RKO (cell line): Measurements from ENCODE around the gene RARRES2.
A peak's percentile ranks its signal among the peaks of the same experiment; 100 is the strongest.

ENCODE experiments used
- DNase-seq: peaks from one replicate; pipeline ENCODE4 v3.0.0-alpha.2; 2016; ENCODE audit warnings: low spot score

RARRES2 gene

DNA sequence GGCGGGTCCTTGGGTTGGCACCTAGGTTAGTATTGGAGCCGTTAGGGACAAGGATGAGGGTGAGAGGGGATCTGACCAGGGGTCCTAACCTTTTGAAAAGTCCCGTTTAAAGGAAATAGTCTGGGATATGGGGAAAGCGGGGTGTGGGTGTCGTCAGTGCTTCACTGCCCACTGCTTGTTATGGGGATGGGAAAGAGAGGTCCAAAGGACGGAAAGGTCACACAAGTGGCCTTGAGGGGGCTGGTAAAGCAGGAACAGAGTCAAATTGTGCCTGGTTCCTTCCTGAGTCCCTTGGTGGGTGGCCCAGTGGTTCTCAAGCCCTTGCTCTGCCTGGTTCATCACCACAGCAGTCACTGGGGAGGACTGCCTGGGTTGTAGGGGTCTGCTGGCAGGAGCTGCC lies 35.1 kb upstream of the RARRES2 start:
- no peak for DNase-seq

DNA sequence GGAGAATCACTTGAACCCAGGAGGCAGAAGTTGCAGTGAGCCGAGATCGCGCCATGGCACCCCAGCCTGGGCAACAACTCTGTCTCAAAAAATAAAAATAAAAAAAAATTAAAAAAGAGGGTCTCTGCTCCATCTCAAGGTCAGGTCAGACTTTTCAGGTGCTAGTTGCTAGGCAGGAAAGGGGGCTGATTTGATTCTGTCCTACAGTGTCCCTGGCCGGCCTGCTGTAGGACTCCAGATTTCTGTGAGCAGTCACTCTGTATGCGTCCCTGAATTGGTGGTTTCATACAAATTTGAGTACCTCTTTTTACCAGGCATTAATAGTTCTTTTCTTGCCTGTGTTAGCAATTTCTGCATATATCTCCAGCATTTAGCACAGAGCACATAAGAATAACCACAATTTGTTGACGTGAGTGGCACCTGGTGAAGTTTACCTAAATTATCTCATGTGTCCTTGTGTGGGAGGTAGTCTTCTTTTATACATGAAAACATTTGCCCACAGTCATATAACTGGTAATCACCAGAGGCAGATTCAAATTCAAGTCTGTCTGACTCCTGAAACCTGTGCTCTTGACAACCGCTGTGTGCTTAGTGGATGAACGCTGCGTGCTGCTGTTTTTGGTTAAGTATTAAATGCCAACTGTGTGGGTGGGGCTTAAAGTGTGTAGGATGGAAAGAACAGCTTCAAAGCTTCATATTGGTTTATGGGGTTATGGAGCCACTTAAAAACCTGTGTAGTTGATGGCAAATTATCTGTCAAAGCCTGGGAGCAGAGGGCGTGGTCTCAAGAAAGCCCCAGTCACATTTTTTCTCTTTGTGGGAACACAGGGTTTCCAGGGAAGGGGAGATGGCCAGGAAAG lies 34.5 kb upstream of the RARRES2 start:
- DNase-seq: no peak

DNA sequence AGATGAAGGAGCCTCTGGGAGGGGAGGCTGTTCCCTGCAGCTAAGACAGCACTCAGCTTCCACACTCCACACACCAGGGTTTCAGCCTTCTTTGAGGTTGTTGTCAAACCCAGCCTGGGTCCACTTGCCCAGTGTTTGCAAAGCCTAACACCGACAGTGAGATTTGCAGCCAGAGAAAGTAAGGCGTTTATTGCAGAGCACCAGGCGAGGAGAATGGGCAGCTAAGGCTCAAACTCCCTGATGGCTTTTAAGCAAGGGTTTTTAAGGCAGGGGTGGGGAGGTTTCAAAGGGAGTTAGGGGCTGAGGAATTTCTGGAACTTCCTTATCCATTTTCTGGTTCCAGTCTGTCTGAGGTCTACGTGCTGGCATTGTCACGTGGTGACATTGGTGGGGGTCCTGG lies 33.0 kb upstream of the RARRES2 start:
- no peak for DNase-seq

DNA sequence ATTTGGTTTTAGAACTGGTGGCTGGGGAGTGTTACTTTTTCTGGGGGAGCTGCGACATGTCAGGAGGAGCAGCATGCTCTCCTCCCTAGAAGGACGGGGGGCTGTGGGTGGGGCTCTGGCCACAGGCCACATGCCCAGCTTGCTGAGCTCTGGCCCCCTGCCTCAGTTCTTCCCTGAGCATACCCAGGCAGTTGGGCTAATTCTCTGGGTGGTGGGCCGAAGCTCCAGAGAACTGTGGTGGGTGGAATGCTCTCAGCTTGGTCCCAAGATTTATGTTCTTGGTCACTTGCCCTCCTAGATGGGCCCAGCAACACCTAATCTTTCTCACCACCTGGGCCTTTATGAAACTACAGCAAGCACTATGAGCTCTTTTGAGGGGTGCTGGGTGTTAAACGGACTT lies 32.6 kb upstream of the RARRES2 start:
- DNase-seq: no peak

DNA sequence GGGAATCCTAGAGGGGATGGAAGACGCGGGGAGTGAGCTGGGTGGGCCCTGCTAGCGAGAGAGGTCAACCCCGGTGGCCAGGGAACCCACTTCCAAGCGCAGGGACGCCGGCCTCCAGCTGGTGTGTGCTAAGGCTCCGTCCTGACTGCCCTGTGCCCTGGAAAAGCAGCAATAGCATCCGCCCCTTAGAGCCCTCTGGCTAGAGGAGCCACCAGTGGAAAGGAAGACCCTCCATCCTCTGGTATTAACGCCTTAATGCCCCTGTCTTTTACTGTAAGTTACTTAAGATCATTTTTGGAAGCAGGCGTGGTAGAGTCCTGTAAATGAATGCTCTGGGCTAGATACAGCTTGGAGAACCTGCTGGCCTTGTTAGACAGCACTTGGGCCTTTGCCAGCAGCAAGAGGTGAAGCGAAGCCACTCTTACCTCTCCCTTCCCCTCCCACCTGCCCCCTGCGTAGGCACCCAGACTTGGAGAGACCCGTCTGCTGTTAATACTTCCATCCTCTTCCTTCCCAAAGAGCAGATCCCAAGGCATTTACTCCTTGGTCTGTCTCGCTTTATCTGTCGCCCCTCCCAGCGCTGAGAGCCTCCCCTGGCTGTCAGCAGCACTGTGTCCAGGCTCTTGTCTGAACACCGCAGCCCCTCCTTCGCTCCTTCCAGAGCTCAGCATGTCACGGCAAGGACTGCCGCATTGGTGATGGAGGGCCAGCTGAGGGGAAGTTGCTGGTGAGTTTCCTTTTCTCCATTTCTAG lies 31.8 kb upstream of the RARRES2 start:
- no peak for DNase-seq

DNA sequence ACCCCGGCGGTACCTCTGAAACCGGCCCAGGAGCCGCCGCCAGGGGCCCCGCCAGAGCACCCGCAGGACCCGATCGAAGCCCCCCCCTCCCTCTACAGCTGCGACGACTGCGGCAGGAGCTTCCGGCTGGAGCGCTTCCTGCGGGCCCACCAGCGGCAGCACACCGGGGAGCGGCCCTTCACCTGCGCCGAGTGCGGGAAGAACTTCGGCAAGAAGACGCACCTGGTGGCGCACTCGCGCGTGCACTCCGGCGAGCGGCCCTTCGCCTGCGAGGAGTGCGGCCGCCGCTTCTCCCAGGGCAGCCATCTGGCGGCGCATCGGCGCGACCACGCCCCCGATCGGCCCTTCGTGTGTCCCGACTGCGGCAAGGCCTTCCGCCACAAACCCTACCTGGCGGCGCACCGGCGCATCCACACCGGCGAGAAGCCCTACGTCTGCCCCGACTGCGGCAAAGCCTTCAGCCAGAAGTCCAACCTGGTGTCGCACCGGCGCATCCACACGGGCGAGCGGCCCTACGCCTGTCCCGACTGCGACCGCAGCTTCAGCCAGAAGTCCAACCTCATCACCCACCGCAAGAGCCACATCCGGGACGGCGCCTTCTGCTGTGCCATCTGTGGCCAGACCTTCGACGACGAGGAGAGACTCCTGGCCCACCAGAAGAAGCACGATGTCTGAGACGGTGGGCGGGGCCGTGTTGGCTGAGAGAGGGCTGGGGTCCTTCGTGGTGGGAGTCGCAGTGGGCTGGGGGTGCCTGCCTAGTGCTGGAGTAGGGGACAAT lies 31.0 kb upstream of the RARRES2 start:
- DNase-seq: no peak

DNA sequence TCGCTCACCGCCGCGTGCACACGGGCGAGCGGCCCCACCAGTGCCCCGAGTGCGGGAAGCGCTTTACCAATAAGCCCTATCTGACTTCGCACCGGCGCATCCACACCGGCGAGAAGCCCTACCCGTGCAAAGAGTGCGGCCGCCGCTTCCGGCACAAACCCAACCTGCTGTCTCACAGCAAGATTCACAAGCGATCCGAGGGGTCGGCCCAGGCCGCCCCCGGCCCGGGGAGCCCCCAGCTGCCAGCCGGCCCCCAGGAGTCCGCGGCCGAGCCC lies 30.5 kb upstream of the RARRES2 start:
- DNase-seq: no peak

DNA sequence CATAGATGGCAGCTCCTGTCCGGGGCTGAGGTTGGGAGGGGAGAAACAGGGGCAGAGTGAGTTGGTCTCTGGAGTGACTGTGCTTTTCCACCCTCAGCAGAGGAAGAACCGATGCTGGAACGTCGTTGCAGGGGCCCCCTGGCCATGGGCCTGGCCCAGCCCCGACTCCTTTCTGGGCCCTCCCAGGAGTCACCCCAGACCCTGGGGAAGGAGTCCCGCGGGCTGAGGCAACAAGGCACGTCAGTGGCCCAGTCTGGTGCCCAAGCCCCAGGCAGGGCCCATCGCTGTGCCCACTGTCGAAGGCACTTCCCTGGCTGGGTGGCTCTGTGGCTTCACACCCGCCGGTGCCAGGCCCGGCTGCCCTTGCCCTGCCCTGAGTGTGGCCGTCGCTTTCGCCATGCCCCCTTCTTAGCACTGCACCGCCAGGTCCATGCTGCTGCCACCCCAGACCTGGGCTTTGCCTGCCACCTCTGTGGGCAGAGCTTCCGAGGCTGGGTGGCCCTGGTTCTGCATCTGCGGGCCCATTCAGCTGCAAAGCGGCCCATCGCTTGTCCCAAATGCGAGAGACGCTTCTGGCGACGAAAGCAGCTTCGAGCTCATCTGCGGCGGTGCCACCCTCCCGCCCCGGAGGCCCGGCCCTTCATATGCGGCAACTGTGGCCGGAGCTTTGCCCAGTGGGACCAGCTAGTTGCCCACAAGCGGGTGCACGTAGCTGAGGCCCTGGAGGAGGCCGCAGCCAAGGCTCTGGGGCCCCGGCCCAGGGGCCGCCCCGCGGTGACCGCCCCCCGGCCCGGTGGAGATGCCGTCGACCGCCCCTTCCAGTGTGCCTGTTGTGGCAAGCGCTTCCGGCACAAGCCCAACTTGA lies 29.9 kb upstream of the RARRES2 start:
- DNase-seq: no peak

DNA sequence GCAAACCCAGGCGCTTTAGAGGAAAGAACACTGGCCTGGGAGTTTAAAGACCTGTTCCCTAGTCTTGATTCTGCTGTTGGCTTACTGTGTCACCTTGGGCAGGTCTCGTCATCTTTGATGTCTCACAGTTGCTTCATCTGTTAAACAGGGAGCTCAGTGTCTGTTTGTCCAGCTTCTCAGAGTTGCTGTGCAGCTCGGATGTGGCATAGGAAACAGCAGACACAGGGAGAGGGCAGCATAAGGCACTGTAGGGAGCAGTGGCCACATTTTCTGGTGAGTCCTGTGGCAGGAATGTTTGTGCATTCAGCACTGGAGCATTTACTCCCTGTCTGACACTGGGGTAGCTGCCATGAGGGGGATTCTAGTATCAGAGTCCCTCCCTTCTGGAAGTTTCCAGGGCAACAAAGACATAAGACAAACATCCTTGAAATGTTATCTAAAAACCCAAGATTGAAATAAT lies 29.2 kb upstream of the RARRES2 start:
- peak; percentile 61 for DNase-seq

DNA sequence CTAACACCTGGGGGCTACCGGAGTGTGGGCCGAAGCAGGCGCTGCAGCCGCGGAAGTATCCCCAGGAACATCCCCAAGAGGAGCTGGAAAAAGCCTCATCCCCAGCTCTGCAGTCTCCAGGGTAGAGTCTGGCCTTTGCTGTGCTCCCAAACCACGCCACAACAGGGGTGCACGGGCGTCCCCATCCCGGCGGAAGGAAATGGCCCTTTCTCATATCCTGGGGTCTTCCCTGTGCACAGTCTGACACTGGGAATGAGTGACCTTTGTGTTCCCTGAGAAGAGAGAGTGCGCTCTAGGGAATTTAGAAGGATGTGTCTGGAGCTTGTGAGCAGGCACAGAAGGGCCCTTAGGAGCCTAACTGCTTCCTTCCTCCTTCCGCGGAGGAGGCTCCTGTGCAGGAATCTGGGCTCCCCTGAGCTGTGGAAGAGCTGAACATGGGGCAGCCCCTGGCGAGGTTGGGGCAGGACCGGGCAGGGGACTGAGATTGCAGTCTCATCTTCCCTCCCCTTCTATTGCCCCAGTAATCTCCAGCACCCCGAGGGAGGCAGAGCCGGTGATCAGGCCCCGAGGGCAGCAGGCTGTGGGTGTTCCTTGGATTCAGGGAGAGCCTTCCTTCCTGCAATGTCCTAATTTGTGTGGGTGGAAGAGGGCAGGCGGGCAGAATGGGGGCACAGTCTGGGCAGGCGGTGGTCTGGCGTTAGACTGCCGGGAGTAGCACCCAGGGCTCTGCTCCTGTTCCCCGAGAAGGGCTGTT lies 28.5 kb upstream of the RARRES2 start:
- DNase-seq: peak; percentile 50

DNA sequence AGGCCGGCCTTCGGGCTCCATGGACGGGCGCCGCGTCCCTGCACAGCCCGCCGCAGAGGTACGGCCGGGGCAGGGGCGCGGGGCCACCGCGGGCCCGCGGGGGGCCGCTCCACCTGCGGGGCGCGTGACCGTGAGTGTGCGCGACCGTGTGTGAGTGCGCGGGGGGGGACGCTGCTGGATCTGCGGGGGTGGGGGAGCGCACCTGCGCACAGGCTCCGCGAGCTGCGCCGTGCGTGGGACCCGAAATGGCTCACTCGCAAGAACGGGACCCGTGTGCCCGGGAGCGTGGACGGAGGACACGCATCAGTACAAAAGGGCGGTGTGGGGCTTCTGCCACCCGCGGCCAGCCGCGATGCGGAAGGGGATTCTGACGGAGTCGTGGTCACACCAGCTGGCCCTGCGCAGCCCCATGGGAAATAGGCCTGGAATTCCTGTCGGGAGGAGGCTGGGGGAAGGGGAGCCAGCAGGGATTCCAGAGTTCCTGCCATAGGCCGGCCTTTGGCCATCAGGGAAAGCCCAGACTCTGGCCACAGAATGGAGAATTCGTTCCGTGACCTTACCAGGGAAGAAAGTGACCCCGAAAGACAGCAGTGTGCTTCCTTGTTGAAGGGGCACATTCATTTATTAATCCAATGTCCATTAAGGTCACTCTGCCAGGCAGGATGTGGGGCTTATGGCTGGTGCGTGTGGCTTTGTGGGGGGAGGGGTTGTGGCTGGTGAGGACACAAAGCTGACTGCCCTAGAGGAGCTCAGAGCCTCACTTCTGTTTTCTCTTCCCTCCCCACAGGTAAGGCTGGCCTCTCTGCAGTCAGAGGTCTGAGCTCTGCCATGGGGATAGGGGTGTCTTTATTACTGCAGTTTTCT lies 27.7 kb upstream of the RARRES2 start:
- peak; percentile 88 for DNase-seq

DNA sequence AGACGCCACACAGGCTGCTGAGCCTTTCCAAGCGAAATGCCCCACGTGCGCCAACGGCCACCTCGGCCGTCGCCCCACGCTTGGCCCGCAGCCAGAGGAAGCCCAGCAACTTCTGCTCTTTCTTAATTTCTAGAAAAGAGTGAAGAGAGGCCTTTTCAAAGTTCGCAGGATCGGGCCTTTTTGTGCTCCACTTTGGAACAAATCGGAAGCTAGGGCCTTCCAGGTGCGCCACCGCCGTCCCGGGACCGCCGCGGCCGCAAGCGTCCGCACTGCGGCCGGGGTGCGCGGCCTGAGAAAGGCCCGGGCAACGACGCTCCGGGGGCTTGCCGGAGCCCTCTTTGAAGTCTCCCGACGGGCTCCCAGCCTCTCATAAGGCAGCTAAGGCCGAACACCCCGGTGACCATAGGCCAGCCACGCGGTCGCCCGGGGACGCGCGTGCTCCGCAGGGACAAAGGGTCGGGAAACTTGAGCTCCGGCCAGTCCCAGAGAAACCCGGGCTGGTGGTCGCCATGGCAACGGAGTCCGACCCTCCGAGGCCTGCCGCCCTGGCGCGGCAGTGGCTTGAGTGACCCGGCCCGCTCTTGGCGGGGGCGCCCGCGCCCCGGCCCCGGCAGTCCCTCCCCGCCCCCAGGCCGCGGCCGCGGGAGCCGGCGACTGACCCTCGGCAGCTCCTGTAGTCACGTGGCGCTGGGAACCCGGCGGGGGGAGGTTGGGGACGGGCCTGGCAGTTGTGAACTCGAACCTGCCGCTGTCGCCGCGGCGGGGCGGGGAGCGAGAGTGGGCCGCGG lies 26.9 kb upstream of the RARRES2 start, which contains the start of gene REPIN1:
Gene REPIN1, plus strand, starts transcription at position 727 of the 788 bp plus-strand sequence. CDS start 890 bp downstream, outside the sequence.
- peak; percentile 91 for DNase-seq

DNA sequence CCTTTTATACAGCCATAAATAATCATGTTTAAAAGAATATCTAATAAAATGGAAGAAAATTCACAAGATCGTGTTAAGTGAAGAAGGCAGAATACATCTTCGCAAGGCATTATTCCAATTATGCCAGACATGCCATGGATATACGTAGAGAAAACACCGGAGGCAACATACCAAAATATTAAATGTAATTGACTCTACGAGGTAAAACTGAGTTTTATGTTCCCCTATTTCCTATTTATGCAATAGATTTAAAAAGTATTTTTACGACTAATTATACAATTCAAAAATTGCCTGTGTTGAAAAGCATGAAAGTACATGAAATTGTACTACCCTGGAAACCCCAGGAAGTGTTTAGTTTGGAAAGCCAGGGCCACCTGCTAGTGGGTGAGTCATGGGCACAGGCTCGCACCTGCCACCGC lies 26.3 kb upstream of the RARRES2 start:
- peak; percentile 94 for DNase-seq

DNA sequence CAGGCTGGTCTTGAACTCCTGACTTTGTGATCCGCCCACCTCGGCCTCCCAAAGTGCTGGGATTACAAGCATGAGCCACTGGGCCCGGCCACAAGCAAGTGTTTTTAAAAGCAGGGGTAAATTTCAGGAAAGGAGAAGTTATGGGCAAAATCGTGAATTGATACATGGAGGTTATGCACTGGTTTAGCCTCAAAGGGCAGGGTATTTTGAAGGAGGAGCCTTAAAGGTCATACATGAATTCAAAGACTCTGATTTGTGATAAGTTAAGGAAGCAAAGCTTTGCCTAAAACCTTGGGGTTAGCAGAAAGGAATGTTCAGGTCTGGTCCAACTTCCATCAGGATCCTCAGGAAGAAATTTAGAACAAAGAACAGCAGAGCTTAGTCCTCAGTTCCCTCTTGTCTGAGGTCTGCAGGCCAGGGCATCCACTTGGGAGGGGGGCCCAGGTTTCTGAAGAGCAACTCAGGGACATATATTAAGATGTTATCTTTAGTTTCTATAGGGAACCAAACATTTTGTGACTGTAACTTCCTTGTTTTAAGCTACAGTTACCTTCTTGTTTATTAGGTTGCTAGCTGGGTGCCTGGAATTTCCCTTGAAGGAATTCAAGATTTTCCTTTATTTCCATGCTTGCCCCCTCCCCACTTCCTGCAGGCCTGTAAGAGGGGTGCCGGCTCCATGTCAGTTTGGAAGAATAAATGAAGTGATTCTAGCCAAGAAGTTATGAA lies 24.4 kb upstream of the RARRES2 start:
- DNase-seq: no peak

DNA sequence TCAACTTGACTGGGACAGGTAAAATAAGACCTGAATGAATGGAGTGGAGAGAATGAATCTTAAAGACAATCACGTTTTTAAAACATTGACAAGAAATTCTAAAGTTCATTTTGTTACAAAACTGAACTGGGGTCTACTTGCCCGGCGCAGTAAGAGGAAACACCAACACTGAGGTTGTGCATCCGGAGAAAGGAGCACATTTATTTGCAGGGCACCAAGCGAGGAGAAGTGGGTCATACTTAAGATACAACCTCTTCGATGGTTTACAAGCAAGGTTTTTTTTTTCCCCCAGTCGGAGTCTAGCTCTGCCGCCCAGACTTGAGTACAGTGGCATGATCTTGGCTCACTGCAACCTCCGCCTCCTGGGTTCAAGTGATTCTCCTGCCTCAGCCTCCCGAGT lies 23.8 kb upstream of the RARRES2 start:
- DNase-seq: no peak

DNA sequence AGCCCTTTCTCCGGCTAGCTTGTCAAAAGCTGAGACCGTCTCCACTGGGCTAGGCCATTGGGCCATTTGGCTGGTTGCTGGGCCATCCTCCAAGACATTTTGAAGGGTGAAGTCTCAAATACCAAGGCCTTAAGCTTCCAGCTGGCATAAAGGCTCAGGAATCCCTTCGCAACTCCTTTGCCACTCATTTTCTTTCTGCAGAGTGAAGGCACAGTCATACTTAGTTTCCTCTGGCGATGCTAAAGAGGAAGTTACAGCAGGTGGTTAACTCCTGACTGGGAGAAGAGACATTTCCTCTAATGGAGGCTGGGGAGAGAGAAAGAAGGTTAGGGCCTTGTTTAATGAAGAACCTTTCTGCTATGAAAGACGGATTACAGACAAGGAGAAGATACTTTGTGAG lies 22.4 kb upstream of the RARRES2 start:
- no peak for DNase-seq

DNA sequence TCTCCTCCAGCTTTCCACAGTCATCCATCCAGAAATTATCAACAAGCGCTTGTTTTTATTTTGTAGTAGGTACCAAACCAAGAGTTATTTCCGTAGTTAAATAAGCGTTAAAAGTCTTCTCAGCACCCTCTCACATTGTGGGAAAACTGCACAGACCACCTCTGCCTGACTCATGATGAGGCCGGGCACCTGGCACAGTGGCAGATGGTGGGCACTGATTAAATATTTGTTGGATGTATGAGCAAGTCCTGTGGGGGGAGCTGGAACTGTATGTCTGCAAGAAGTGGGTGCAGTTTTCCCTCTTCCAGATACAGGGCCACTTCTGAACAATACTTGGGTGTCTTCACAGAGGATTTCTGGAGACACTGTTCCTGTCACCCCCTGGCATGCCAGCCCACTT lies 21.9 kb upstream of the RARRES2 start:
- DNase-seq: no peak
